NT2/D1 (cell line): ENCODE data around the gene MYH7.

Experiments
- DNase-seq: peaks from one replicate; pipeline ENCODE4 v3.0.0-alpha.2; 2011; ENCODE audit warnings: low read depth, low spot score
- H3K27me3 ChIP-seq: 2 replicates; pipeline ENCODE4 v1.6.0; 2011; ENCODE audit warnings: mild to moderate bottlenecking; ENCODE audit not compliant: insufficient read length, insufficient read depth
- H3K36me3 ChIP-seq: 2 replicates; pipeline ENCODE4 v1.6.1; 2011; ENCODE audit warnings: mild to moderate bottlenecking, low read length, mixed read lengths; ENCODE audit not compliant: insufficient read depth, insufficient read length
- H3K4me1 ChIP-seq: 2 replicates; pipeline ENCODE4 v1.5.1; 2011; ENCODE audit not compliant: insufficient read depth, insufficient read length
- H3K4me3 ChIP-seq: 2 replicates; pipeline ENCODE4 v1.5.1; 2011; ENCODE audit warnings: low read depth; ENCODE audit not compliant: insufficient read length
- H3K9ac ChIP-seq: 2 replicates; pipeline ENCODE4 v1.6.0; 2011; ENCODE audit warnings: low read depth; ENCODE audit not compliant: insufficient read length
- H3K9me3 ChIP-seq: 2 replicates; pipeline ENCODE4 v1.5.1; 2011; ENCODE audit warnings: mild to moderate bottlenecking, low read length; ENCODE audit not compliant: insufficient read depth
- SUZ12 ChIP-seq: IDR thresholded peaks from 2 replicates; pipeline ENCODE4 v1.6.1; 2011; ENCODE audit not compliant: insufficient read length, insufficient read depth; ENCODE audit errors: extremely low read depth
- YY1 ChIP-seq: IDR thresholded peaks from 2 replicates; pipeline ENCODE4 v1.6.1; 2011; ENCODE audit not compliant: insufficient read length, insufficient read depth
- ZNF274 ChIP-seq: IDR thresholded peaks from 2 replicates; pipeline ENCODE4 v1.6.1; 2011; ENCODE audit warnings: mild to moderate bottlenecking, low read depth, low read length

MYH7 gene

GRCh38 chr14:23377198-23377550 lies 58.3 kb downstream of the MYH7 start:
- Histone ChIP-seq H3K4me3 (no peak overlapping the region), H3K36me3 (peaks cover 8% of the 10 kb centered on the region), H3K9ac (peak overlapping the region; percentile 7), H3K27me3 (peaks cover 16% of the 10 kb centered on the region), H3K9me3 (no peaks in the 10 kb centered on the region), H3K4me1 (peaks cover 9% of the 10 kb centered on the region)
- DNase-seq: no peak
- no peak for TF ChIP-seq ZNF274

- Histone ChIP-seq H3K9me3 (no peaks in the 10 kb centered on the region), H3K36me3 (peaks cover 5% of the 10 kb centered on the region), H3K27me3 (peaks cover 18% of the 10 kb centered on the region), H3K9ac (peak within 1 kb of the TSS; percentile 34), H3K4me3 (no peak within 1 kb of the TSS), H3K4me1 (peaks cover 9% of the 10 kb centered on the region)
- no peak for TF ChIP-seq SUZ12
- no peak for TF ChIP-seq YY1
- no peak for DNase-seq
These were observed 58.8 kb downstream of the MYH7 start, which contains the start of gene CMTM5 for GRCh38 chr14:23376482-23377197. Gene CMTM5, plus strand, starts transcription at chr14:23377046. Its CDS starts 206 bp downstream, at chr14:23377252.

- Histone ChIP-seq H3K4me1 (peaks cover 9% of the 10 kb centered on the region), H3K27me3 (peaks cover 25% of the 10 kb centered on the region), H3K9ac (no peak overlapping the region), H3K9me3 (no peaks in the 10 kb centered on the region), H3K36me3 (no peaks in the 10 kb centered on the region), H3K4me3 (no peak overlapping the region)
- no peak for DNase-seq
- TF ChIP-seq ZNF274 (no peak), SUZ12 (no peak), YY1 (no peak)
These were observed 59.8 kb downstream of the MYH7 start for GRCh38 chr14:23375527-23376251.

GRCh38 chr14:23373041-23373440 lies 62.4 kb downstream of the MYH7 start:
- no peak for TF ChIP-seq SUZ12
- TF ChIP-seq YY1: no peak
- no peak for TF ChIP-seq ZNF274
- Histone ChIP-seq H3K36me3 (no peaks in the 10 kb centered on the region), H3K9ac (no peak overlapping the region), H3K4me1 (peaks cover 4% of the 10 kb centered on the region), H3K27me3 (peaks cover 33% of the 10 kb centered on the region), H3K9me3 (no peaks in the 10 kb centered on the region), H3K4me3 (no peak overlapping the region)
- DNase-seq: no peak

- Histone ChIP-seq H3K36me3 (no peaks in the 10 kb centered on the region), H3K27me3 (peaks cover 34% of the 10 kb centered on the region), H3K9ac (no peak within 1 kb of the TSS), H3K4me3 (no peak within 1 kb of the TSS), H3K4me1 (peaks cover 4% of the 10 kb centered on the region), H3K9me3 (no peaks in the 10 kb centered on the region)
- TF ChIP-seq SUZ12 (no peak), YY1 (no peak), ZNF274 (no peak)
- no peak for DNase-seq
These were observed 63.0 kb downstream of the MYH7 start, which contains the start of gene IL25 for GRCh38 chr14:23372509-23372908. Gene IL25, plus strand, starts transcription at chr14:23372809.

- Histone ChIP-seq H3K9ac (no peak overlapping the region), H3K4me1 (peaks cover 2% of the 10 kb centered on the region), H3K36me3 (no peaks in the 10 kb centered on the region), H3K27me3 (peaks cover 31% of the 10 kb centered on the region), H3K9me3 (no peaks in the 10 kb centered on the region), H3K4me3 (no peak overlapping the region)
- DNase-seq: no peak
- no peak for TF ChIP-seq YY1
- TF ChIP-seq SUZ12: no peak
- no peak for TF ChIP-seq ZNF274
These were observed 63.6 kb downstream of the MYH7 start for GRCh38 chr14:23371865-23372264.

GRCh38 chr14:23370221-23370620 lies 65.2 kb downstream of the MYH7 start:
- Histone ChIP-seq H3K9me3 (no peaks in the 10 kb centered on the region), H3K4me3 (no peak overlapping the region), H3K4me1 (peaks cover 2% of the 10 kb centered on the region), H3K27me3 (peaks cover 31% of the 10 kb centered on the region), H3K9ac (no peak overlapping the region), H3K36me3 (no peaks in the 10 kb centered on the region)
- DNase-seq: no peak
- TF ChIP-seq SUZ12 (no peak), ZNF274 (no peak), YY1 (no peak)
